AG04449 (cell line): Measurements from ENCODE around the gene MRS2.
"Not testable (repeated sequence)": the region's sequence is repeated elsewhere in the genome, so short reads cannot be mapped to it uniquely, and the experiment has no call there.

Experiments
- CTCF ChIA-PET: fragments of 350-600 bp; formaldehyde crosslinking; extraction: SDS; loops from one replicate; lab custom pipeline; 2021; ENCODE audit warnings: antibody characterized with exemption; lab: Yijun Ruan, JAX
- POLR2A ChIA-PET: fragments of 400-600, 350-600 bp; formaldehyde crosslinking; extraction: SDS; loops from one replicate; lab custom pipeline; 2020; ENCODE audit warnings: antibody characterized with exemption, inconsistent platforms; lab: Yijun Ruan, JAX
- DNase-seq: peaks from one replicate; pipeline ENCODE4 v3.0.0-alpha.2; 2010; ENCODE audit warnings: low read depth, low spot score
- H3K4me3 ChIP-seq: 2 replicates; pipeline ENCODE4 v1.5.1; 2011; ENCODE audit warnings: low read depth, mild to moderate bottlenecking, control low read depth, low read length
- TF ChIP-seq, protein P1 (sequence below): IDR thresholded peaks from one replicate; pipeline ENCODE4 v1.5.1; 2011; ENCODE audit warnings: mild to moderate bottlenecking, moderate library complexity, low read length, control low read depth, inconsistent platforms; ENCODE audit not compliant: insufficient read depth; ENCODE audit errors: missing control alignments

The MRS2 gene

DNA sequence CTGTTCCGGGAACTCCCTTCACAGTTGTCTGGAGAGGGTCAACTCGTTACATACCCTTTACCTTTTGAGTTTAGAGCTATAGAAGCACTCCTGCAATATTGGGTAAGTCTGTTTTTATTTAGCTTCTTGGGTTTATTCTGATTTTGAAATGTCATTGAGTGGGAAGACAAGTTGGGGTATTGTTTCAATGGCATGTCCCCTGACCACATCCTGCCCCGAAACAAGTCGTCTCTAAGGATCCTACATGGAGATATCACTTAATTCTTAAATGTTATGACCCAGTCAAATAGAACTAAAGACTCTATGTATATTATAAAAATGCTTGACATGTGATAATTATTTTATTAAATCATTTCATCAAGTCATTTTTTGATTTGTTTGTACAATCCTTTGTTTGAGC is 9.6 kb downstream of the MRS2 start:
- H3K4me3 ChIP-seq: no peak overlapping the region
- POLR2A ChIA-PET: no interaction called here
- TF ChIP-seq, protein P1, sequence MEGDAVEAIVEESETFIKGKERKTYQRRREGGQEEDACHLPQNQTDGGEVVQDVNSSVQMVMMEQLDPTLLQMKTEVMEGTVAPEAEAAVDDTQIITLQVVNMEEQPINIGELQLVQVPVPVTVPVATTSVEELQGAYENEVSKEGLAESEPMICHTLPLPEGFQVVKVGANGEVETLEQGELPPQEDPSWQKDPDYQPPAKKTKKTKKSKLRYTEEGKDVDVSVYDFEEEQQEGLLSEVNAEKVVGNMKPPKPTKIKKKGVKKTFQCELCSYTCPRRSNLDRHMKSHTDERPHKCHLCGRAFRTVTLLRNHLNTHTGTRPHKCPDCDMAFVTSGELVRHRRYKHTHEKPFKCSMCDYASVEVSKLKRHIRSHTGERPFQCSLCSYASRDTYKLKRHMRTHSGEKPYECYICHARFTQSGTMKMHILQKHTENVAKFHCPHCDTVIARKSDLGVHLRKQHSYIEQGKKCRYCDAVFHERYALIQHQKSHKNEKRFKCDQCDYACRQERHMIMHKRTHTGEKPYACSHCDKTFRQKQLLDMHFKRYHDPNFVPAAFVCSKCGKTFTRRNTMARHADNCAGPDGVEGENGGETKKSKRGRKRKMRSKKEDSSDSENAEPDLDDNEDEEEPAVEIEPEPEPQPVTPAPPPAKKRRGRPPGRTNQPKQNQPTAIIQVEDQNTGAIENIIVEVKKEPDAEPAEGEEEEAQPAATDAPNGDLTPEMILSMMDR: no peak
- CTCF ChIA-PET: no interaction called here
- no peak for DNase-seq

DNA sequence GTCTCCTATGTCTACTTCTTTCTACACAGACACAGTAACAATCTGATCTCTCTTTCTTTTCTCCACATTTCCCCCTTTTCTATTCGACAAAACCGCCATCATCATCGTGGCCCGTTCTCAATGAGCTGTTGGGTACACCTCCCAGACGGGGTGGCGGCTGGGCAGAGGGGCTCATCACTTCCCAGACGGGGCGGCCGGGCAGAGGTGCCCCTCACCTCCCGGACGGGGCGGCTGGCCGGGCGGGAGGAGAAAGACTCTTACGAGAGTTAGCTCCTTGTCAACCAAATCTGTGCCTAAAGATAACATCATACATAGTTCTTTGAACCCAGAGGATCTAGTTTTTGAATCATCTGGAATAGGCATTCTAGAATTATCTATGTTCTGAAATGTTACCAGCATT is 11.8 kb downstream of the MRS2 start:
- CTCF ChIA-PET: interaction anchor here (2.6 kb wide), 1 partner anchor 16 kb away, joined by 11 read pairs; no protein-coding TSS in a partner anchor
- H3K4me3 ChIP-seq, POLR2A ChIA-PET, DNase-seq: not testable (repeated sequence)

DNA sequence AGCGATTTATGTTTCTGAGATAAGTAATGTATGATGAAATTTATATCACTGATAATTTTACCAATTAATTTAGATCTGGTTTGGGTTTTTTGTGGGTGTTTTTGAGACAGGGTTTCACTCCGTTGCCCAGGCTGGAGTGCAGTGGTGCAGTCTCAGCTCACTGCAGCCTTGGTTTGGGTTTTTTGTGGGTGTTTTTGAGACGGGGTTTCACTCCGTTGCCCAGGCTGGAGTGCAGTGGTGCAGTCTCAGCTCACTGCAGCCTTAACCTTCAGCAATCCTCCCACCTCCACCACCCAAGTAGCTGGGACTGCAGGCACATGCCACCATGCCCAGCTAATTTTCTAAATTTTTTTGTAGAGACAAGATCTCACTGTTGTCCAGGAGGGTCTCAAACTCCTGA is 13.0 kb downstream of the MRS2 start:
- CTCF ChIA-PET: interaction anchor here (1.3 to 2.6 kb wide), 2 partner anchors 10 to 15 kb away, joined by 4 to 11 read pairs; no protein-coding TSS in a partner anchor

DNA sequence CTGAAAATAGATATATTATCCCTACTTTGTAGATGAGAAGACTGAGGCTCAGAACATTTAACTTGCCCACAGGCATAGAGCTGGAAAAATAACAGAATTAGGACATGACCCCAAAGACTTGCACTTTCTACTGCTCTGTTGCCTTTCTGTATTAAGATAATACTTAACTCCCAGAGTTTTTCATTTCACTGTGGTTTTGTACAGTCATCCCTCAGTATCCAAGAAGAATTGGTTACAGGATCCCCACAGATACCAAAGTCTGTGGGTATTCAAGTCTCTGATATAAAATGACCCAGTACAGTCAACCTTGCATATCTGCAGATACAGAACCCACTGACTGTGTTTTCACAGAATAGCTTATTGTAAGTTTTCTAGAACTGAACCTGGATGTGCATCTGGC is 16.8 kb downstream of the MRS2 start:
- POLR2A ChIA-PET: interaction anchor here (0.7 kb wide), 1 partner anchor 38 kb away, joined by 4 read pairs; no protein-coding TSS in a partner anchor
- no peak for DNase-seq
- CTCF ChIA-PET: no interaction called here
- no peak overlapping the region for H3K4me3 ChIP-seq
- TF ChIP-seq, protein P1: no peak

More for the DNA sequence above, 13.0 kb downstream of the MRS2 start:
- DNase-seq: no peak
- no peak overlapping the region for H3K4me3 ChIP-seq
- TF ChIP-seq, protein P1: no peak
- POLR2A ChIA-PET: interaction anchor here (1.1 kb wide), 1 partner anchor 13 kb away, joined by 4 read pairs; the partner anchor contains the start of gene MRS2

DNA sequence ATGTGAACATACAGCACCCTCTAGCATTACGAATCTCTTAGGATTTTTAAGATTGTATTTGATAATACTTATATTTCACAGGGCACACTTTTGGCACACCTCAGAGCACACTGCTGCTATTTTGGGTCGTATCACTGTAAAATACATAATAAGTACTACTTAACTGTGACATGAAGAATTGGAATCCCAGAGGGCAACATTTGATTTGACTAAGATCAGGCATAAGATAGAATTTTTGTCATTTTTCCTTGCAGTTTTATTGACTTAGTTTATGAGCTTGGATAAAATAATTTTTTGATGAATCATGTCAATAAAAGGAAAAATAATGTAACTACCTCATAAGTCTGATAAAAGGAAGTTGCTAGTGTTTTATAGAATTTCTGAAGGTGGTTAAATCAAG is 22.4 kb downstream of the MRS2 start:
- TF ChIP-seq, protein P1: no peak
- no peak for DNase-seq
- CTCF ChIA-PET: interaction anchor here (0.6 kb wide), 1 partner anchor 96 kb away, joined by 3 read pairs; no protein-coding TSS in a partner anchor
- H3K4me3 ChIP-seq: no peak overlapping the region
- POLR2A ChIA-PET: interaction anchor here (0.6 kb wide), 1 partner anchor 1266 kb away, joined by 3 read pairs; no protein-coding TSS in a partner anchor

DNA sequence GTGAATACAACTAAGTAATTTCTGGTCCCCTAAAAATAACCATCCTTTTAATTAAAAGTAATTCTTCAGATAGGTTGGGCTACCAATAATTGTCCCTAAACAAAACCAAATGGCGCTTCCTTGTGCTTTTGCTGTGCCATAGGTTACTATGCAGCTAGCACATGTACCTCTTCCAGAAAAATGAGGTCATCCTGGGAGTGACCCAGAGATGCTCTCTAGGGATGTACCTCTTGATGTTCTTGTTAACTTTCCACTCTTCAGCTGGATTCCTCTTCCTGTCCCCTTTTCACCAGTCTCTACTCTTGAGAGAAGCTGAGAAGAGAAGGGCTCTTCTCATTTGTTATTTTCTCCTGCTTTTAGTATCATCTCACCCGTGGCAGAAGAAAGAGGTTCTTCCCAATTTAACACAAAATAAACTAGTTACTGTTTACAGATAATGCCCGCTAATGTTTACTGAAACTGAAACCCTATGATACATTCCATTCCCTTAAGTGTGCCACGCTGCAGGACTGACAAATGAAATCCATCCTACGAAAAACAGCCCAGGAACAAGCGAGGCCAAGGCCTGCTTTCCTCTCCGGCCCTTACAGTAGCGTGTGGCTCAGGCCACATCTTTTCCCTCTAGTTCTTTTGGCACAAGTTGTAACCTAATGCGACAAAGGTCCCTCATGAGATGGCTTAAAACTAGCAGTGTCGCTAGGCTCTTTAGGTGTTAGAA is 24.2 kb downstream of the MRS2 start:
- CTCF ChIA-PET: no interaction called here
- TF ChIP-seq, protein P1: no peak
- no peak for DNase-seq
- POLR2A ChIA-PET: no interaction called here
- no peak overlapping the region for H3K4me3 ChIP-seq
